ENCODE measurements around the gene ACMSD.
"Not testable (repeated sequence)": the region's sequence is repeated elsewhere in the genome, so short reads cannot be mapped to it uniquely, and the experiment has no call there.

ACMSD gene

GRCh38 chr2:134838143-134838620, at the start of gene ACMSD:
Gene ACMSD, plus strand, starts transcription at chr2:134838616. Its CDS starts 67 bp downstream, at chr2:134838683.
- no peak for DNase-seq

GRCh38 chr2:134790487-134790886, 47.9 kb upstream of the ACMSD start:
- DNase-seq = peak in 1 of 2 experiments; percentile 3

DNA sequence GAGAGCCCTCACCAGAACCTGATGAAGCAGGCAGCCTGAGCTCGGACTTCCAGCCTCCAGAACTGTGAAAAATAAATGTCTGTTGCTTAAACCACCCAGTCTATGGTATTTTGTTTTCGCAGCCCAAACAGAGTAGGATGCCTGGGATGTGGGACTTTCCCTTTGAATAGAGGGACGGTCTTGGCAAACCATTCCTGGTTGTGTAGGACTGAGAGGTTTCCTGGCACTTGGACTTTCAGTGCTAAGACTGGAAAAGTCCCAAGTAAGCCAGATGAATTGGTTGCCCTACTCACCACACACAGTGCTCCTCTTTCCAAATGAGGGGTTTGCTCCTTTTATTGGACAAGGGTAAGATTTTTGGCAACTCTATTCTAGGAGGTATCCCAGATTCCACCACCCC, 46.8 kb upstream of the ACMSD start:
- no peak for DNase-seq

DNA sequence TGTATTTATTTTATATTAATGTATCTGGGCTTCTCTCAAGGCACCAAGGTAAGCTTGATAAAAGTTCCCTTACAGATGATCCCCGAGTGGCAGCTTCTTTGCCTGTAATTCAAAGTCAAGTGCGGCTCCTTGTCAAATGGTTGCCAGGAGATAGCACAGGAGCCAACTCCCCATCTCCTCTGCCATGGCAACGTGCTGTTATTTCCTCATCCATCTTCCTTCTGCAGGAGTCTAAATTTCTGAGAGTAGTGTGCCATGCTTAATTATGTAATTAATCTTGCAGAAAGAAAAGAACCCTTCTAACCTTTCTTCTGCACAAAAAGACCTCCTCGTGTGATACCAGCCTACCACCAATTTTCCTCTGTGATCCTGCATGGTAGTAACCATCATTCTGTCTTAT, 46.2 kb upstream of the ACMSD start:
- DNase-seq = no peak

GRCh38 chr2:134795765-134796164, 42.7 kb upstream of the ACMSD start:
- no peak for DNase-seq

DNA sequence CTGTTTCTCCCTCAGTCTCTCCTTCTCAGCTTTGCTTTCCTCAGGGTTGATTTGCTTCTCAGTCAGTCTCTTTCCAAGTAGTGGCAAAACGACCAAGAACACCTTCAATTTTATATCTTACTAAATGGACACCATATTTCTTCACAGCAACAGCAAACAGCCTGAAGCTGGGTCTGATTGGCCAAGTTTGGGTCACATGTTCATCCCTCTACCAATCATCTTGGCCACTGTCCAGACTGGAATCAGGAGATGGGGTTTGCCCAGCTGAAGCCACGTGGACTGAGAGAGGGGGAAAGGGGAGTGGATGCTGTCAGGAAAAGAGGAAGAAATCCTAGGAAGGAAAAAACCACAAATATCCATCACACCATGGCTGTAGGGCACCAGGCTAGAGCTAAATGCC, 42.0 kb upstream of the ACMSD start:
- DNase-seq = no peak

GRCh38 chr2:134799936-134800335, 38.5 kb upstream of the ACMSD start:
- no peak for DNase-seq

DNA sequence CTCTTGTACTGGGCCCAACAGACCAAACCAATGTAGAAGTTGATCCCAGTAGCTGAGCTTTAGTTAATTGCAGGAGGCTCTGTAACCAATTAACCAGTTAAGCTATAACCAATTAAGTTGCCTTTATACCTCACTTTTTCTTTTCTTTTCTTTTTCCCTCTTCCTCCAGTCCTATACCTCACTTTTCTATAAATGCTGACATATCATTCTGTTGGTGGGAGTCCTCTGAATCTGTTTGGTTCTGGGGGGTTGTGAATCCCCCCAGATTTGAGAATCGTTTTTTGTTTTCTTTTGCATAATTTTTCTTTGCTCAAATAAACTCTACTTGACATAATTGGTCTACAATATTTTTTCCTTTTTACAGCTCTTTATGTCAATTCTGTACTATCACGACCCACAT, 38.1 kb upstream of the ACMSD start:
- no peak for DNase-seq

GRCh38 chr2:134803609-134804405, 34.6 kb upstream of the ACMSD start:
- DNase-seq = not testable (repeated sequence)

DNA sequence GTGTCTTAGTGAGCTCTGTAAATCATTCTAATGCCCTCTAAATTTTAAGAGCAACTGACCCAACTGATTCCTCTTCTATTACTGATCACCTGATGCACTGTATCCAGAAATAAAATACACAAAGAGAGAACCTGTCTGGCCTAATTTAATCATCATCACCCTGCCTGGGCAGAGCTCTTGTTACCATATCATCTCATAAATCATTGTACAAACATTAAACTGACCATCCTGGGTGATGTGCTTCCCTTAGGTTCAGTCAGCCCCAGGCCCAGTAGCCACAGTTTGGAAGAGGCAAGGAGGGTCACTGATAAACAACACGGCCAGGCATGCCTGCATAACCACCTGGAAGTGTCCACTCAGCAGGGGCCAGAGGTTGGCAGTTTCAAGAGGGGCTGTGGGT, 22.7 kb upstream of the ACMSD start:
- DNase-seq = no peak

DNA sequence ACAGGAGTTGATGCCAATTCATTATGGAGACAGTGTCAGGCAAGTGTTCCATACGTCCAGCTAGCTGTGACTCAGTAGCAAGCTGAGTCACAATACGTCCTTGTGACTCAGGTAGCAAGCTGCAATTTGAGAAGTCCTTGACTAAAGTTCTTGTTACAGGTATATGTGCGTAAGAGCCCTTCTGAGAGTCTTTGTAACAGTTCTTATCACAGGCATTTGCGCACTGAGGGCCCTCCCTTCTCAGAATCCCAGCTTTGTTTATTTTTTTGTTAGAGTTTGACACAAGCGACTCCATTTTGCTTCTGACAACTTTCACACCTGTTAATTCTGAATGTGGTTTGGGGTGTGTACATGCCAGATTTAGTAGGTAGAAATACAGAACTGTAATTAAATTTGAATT, 20.1 kb upstream of the ACMSD start:
- DNase-seq = no peak

GRCh38 chr2:134819334-134819733, 19.1 kb upstream of the ACMSD start:
- no peak for DNase-seq

GRCh38 chr2:134823431-134823830, 15.0 kb upstream of the ACMSD start:
- no peak for DNase-seq

DNA sequence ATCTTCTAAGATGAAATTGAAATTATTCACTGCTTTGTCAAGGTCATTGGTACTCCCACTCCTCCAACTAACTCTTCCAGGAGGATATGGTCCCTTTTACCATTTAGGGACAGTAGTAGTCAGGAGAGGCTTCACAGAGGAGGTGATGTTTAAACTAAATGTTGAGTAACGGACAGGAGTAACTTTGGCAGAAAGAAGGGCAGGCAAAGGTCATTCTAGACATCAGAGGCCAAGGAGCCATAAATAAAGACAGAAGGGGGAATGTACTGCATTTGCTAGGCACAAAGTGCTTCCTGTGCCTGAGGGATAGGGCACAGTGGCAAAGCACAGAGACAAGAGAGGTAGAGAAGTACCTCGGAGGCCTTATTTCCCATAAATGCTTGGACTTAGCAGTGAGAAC, 14.6 kb upstream of the ACMSD start:
- DNase-seq = no peak

- not testable (repeated sequence) for DNase-seq
These were observed 12.7 kb upstream of the ACMSD start for GRCh38 chr2:134825716-134826115.

GRCh38 chr2:134835471-134835870, 2.9 kb upstream of the ACMSD start:
- DNase-seq = no peak

GRCh38 chr2:134836986-134837385, 1.4 kb upstream of the ACMSD start:
- no peak for DNase-seq

- DNase-seq = no peak
These were observed 1.2 kb downstream of the ACMSD start for GRCh38 chr2:134839649-134840048.

DNA sequence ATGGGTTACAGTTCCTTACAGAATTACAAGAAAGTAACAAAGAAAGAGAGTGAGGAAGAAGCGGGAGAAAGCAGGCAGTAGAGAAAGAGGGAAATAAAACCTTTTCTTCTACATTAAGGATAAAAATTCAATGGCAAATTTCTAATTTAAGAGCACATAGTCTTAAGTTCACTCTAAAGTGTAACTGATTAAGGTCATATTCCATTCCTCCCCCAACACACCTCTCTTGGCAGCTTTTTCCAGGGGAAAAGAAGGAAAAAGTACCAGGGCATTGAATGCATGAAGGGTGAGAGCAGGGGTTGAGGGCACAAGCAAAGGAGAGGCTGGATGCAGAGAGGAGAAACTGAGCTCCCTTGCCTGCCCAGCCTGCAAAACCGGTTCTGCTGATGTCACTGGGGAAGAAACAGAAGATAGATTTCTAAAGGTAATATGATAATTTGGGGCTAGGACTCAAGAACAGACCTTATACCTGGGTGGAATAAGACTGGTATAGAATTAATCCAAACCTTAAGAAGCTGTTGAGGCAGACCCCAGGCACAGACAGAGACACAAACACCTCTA, 4.6 kb downstream of the ACMSD start:
- DNase-seq = no peak

GRCh38 chr2:134843968-134844367, 5.6 kb downstream of the ACMSD start:
- DNase-seq = no peak

DNA sequence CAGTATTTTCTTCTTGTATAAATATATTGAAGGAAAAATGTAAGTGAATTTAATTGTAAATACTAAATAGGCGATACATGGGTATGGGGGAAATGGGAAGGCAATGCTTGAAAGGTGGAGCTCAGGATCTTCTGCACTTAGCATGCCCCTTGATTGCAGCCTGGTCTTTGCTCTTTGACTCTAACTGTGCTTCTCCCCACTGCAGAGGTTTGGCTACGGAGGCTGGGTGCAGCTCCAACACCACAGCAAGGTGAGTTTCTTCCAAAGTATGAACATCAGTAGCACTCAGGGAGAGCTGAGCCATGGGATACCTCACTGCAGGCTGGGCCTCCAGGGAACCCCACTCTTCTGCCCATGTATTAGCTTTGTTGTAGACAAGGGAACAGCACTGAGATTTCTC, 6.6 kb downstream of the ACMSD start:
- DNase-seq = no peak

- no peak for DNase-seq
These were observed 7.3 kb downstream of the ACMSD start for GRCh38 chr2:134845719-134846118.

GRCh38 chr2:134846213-134846612, 7.8 kb downstream of the ACMSD start:
- DNase-seq = no peak

- not testable (repeated sequence) for DNase-seq
These were observed 9.2 kb downstream of the ACMSD start for GRCh38 chr2:134847582-134847981.

GRCh38 chr2:134852518-134852917, 14.1 kb downstream of the ACMSD start:
- no peak for DNase-seq

Measured in Kasumi-1 (cell line).